Trophoblast cell (in vitro differentiated cells and primary cell): ENCODE data around the gene CAMK1D.

Source experiments
- DNase-seq, 2 donors: peaks; one replicate each; pipeline ENCODE4 v3.0.0-alpha.2; 2016
- H2AFZ ChIP-seq: 2 replicates; pipeline ENCODE4 v1.6.1; 2013; ENCODE audit warnings: low read length, moderate library complexity, mild to moderate bottlenecking; ENCODE audit not compliant: insufficient read depth, poor library complexity
- H2AK5ac ChIP-seq: 2 replicates; pipeline ENCODE4 v1.6.1; 2013; ENCODE audit warnings: mild to moderate bottlenecking, low read length
- H2BK120ac ChIP-seq: 2 replicates; pipeline ENCODE4 v1.6.1; 2013; ENCODE audit warnings: low read length, mild to moderate bottlenecking, moderate library complexity; ENCODE audit not compliant: insufficient read depth, poor library complexity
- H2BK12ac ChIP-seq: 2 replicates; pipeline ENCODE4 v1.6.1; 2013; ENCODE audit warnings: mild to moderate bottlenecking, low read length, moderate library complexity
- H2BK5ac ChIP-seq: 2 replicates; pipeline ENCODE4 v1.6.1; 2013; ENCODE audit warnings: low read length, low read depth, moderate library complexity, mild to moderate bottlenecking; ENCODE audit not compliant: poor library complexity
- H3K14ac ChIP-seq: 2 replicates; pipeline ENCODE4 v1.6.1; 2013; ENCODE audit warnings: mild to moderate bottlenecking, low read length
- H3K18ac ChIP-seq: 2 replicates; pipeline ENCODE4 v1.6.1; 2013; ENCODE audit warnings: mild to moderate bottlenecking, low read length
- H3K23ac ChIP-seq: 2 replicates; pipeline ENCODE4 v1.6.1; 2013; ENCODE audit warnings: low read length
- H3K27ac ChIP-seq: 2 replicates; pipeline ENCODE4 v1.5.1; 2013; ENCODE audit warnings: low read depth, mild to moderate bottlenecking, inconsistent platforms, low read length, moderate library complexity
- H3K27me3 ChIP-seq: 2 replicates; pipeline ENCODE4 v1.6.1; 2013; ENCODE audit warnings: inconsistent platforms, mild to moderate bottlenecking, low read length, moderate library complexity; ENCODE audit not compliant: insufficient read depth
- H3K36me3 ChIP-seq, 2 experiments: 1 replicate in 1 of 2; 2 replicates in 1 of 2; pipeline ENCODE4 v1.6.1; 2013; ENCODE audit warnings: low read length in 2 of 2, mild to moderate bottlenecking in 2 of 2, moderate library complexity in 1 of 2; ENCODE audit not compliant: insufficient read depth in 2 of 2, control insufficient read depth in 1 of 2
- H3K4ac ChIP-seq: 2 replicates; pipeline ENCODE4 v1.6.1; 2013; ENCODE audit warnings: low read depth, mild to moderate bottlenecking, low read length, moderate library complexity
- H3K4me1 ChIP-seq, 2 experiments: 1 replicate in 1 of 2; 2 replicates in 1 of 2; pipeline ENCODE4 v1.6.1; 2013; ENCODE audit warnings: low read length in 2 of 2, mild to moderate bottlenecking in 2 of 2, moderate library complexity in 1 of 2; ENCODE audit not compliant: insufficient read depth in 2 of 2, control insufficient read depth in 1 of 2
- H3K4me2 ChIP-seq: 2 replicates; pipeline ENCODE4 v1.6.1; 2013; ENCODE audit warnings: inconsistent platforms, mild to moderate bottlenecking, low read length, moderate library complexity
- H3K4me3 ChIP-seq: 2 replicates; pipeline ENCODE4 v1.5.1; 2013; ENCODE audit warnings: mild to moderate bottlenecking, low read depth, low read length, inconsistent platforms
- H3K79me1 ChIP-seq: one replicate; pipeline ENCODE4 v1.6.1; 2013; ENCODE audit warnings: low read length
- H3K79me2 ChIP-seq: 2 replicates; pipeline ENCODE4 v1.6.1; 2013; ENCODE audit warnings: low read length, mild to moderate bottlenecking; ENCODE audit not compliant: control insufficient read depth, insufficient read depth, poor library complexity
- H3K9ac ChIP-seq: 2 replicates; pipeline ENCODE4 v1.6.1; 2013; ENCODE audit warnings: mild to moderate bottlenecking, low read length
- H3K9me3 ChIP-seq: 2 replicates; pipeline ENCODE4 v1.6.1; 2013; ENCODE audit warnings: low read depth, mild to moderate bottlenecking, control low read depth, inconsistent platforms, low read length; ENCODE audit not compliant: insufficient read depth
- H4K12ac ChIP-seq: 2 replicates; pipeline ENCODE4 v1.6.1; 2013; ENCODE audit warnings: low read depth, mild to moderate bottlenecking, low read length, moderate library complexity
- H4K8ac ChIP-seq: 2 replicates; pipeline ENCODE4 v1.6.1; 2013; ENCODE audit warnings: low read depth, mild to moderate bottlenecking, low read length, moderate library complexity
- H4K91ac ChIP-seq: one replicate; pipeline ENCODE4 v1.6.1; 2013; ENCODE audit warnings: low read depth, mild to moderate bottlenecking, low read length, moderate library complexity
- WGBS: extraction: QIAGEN DNeasy Blood & Tissue Kit; methylation state at CpG from one replicate; pipeline ENCODE4 v1.1.7; 2013; ENCODE audit warnings: missing lambda C conversion rate; ENCODE audit not compliant: insufficient read length, insufficient coverage; ENCODE audit errors: extremely low coverage; 5-methylcytosine and 5-hydroxymethylcytosine counted together

Gene CAMK1D

GRCh38 chr10:12799144-12799543 lies 449.8 kb downstream of the CAMK1D start:
- no peaks in the 10 kb centered on the region for H3K36me3 ChIP-seq
- no peak overlapping the region for H3K4me2 ChIP-seq
- H3K79me2 ChIP-seq: no peaks in the 10 kb centered on the region
- H3K27me3 ChIP-seq: no peaks in the 10 kb centered on the region
- no peak for DNase-seq
- H3K27ac ChIP-seq: no peak overlapping the region
- no peak overlapping the region for H2BK12ac ChIP-seq
- H3K23ac ChIP-seq: no peak overlapping the region
- H3K14ac ChIP-seq: no peak overlapping the region
- no peak overlapping the region for H2AFZ ChIP-seq
- H3K4ac ChIP-seq: no peak overlapping the region
- no peak overlapping the region for H2AK5ac ChIP-seq
- no peaks in the 10 kb centered on the region for H3K9me3 ChIP-seq
- no peak overlapping the region for H4K91ac ChIP-seq
- H3K79me1 ChIP-seq: no peaks in the 10 kb centered on the region
- H2BK120ac ChIP-seq: no peak overlapping the region
- H4K8ac ChIP-seq: no peak overlapping the region
- no peak overlapping the region for H2BK5ac ChIP-seq
- WGBS: no CpG with 5 or more reads among the region's 12 CpGs
- H3K4me1 ChIP-seq: peaks cover 0 to 2% of the 10 kb centered on the region in 2 experiments
- no peak overlapping the region for H3K9ac ChIP-seq
- H4K12ac ChIP-seq: no peak overlapping the region
- H3K18ac ChIP-seq: no peak overlapping the region
- no peak overlapping the region for H3K4me3 ChIP-seq

GRCh38 chr10:12799714-12800113 lies 450.4 kb downstream of the CAMK1D start:
- no peak overlapping the region for H2BK12ac ChIP-seq
- no peaks in the 10 kb centered on the region for H3K9me3 ChIP-seq
- H2AFZ ChIP-seq: no peak overlapping the region
- no peak overlapping the region for H2BK120ac ChIP-seq
- H3K18ac ChIP-seq: no peak overlapping the region
- WGBS: no CpG with 5 or more reads among the region's 5 CpGs
- H4K8ac ChIP-seq: no peak overlapping the region
- no peak overlapping the region for H3K9ac ChIP-seq
- H3K27me3 ChIP-seq: no peaks in the 10 kb centered on the region
- no peak overlapping the region for H2BK5ac ChIP-seq
- no peak overlapping the region for H3K4me2 ChIP-seq
- no peak overlapping the region for H3K4me3 ChIP-seq
- no peak overlapping the region for H3K14ac ChIP-seq
- no peaks in the 10 kb centered on the region for H3K79me2 ChIP-seq
- no peak overlapping the region for H3K27ac ChIP-seq
- no peak overlapping the region for H4K91ac ChIP-seq
- no peak overlapping the region for H3K23ac ChIP-seq
- DNase-seq: no peak
- no peaks in the 10 kb centered on the region for H3K36me3 ChIP-seq
- H4K12ac ChIP-seq: no peak overlapping the region
- no peaks in the 10 kb centered on the region for H3K79me1 ChIP-seq
- H3K4ac ChIP-seq: no peak overlapping the region
- peaks cover 0 to 2% of the 10 kb centered on the region in 2 experiments for H3K4me1 ChIP-seq
- H2AK5ac ChIP-seq: no peak overlapping the region

- Histone ChIP-seq H3K4me1 (peaks cover 0 to 2% of the 10 kb centered on the region in 2 experiments), H3K18ac (no peak overlapping the region), H2BK5ac (no peak overlapping the region), H2BK12ac (no peak overlapping the region), H3K23ac (no peak overlapping the region), H2AK5ac (no peak overlapping the region), H3K79me2 (no peaks in the 10 kb centered on the region), H3K4ac (no peak overlapping the region), H3K4me3 (no peak overlapping the region), H3K27me3 (no peaks in the 10 kb centered on the region), H3K4me2 (no peak overlapping the region), H3K79me1 (no peaks in the 10 kb centered on the region), H3K27ac (no peak overlapping the region), H4K91ac (no peak overlapping the region), H2BK120ac (no peak overlapping the region), H2AFZ (no peak overlapping the region), H4K12ac (no peak overlapping the region), H4K8ac (no peak overlapping the region), H3K9ac (no peak overlapping the region), H3K36me3 (no peaks in the 10 kb centered on the region), H3K9me3 (no peaks in the 10 kb centered on the region), H3K14ac (no peak overlapping the region)
- WGBS: no CpG with 5 or more reads among the region's 4 CpGs
- no peak for DNase-seq
These were observed 451.0 kb downstream of the CAMK1D start for GRCh38 chr10:12800302-12800701.

GRCh38 chr10:12801214-12802087 lies 452.1 kb downstream of the CAMK1D start:
- H3K4me3 ChIP-seq: no peak overlapping the region
- 100% methylated on average over 1 of the region's 3 CpGs for WGBS

More at GRCh38 chr10:12801214-12802087, 452.1 kb downstream of the CAMK1D start:
- Histone ChIP-seq H3K36me3 (no peaks in the 10 kb centered on the region), H2BK5ac (no peak overlapping the region), H3K27me3 (no peaks in the 10 kb centered on the region), H3K79me1 (no peaks in the 10 kb centered on the region), H2AK5ac (no peak overlapping the region), H3K4me1 (peaks cover 0 to 2% of the 10 kb centered on the region in 2 experiments), H3K27ac (no peak overlapping the region), H4K12ac (no peak overlapping the region), H3K18ac (no peak overlapping the region), H3K23ac (no peak overlapping the region), H3K14ac (no peak overlapping the region), H3K4ac (no peak overlapping the region), H3K9ac (no peak overlapping the region), H3K9me3 (no peaks in the 10 kb centered on the region), H2BK12ac (no peak overlapping the region), H2AFZ (no peak overlapping the region), H4K91ac (no peak overlapping the region), H4K8ac (no peak overlapping the region), H3K4me2 (no peak overlapping the region), H3K79me2 (no peaks in the 10 kb centered on the region), H2BK120ac (no peak overlapping the region)
- DNase-seq: no peak
